ENCODE results near the gene XPA. TPM values are rescaled to one million over a fixed set of nuclear protein-coding genes. Genes with fewer than 3 reads are reported as not detected.
"Not testable (repeated sequence)": the region's sequence is repeated elsewhere in the genome, so short reads cannot be mapped to it uniquely, and the experiment has no call there.

The XPA gene
- total and polyA plus RNA-seq, 5 experiments from 2014 or later: 22.2 to 39.2 (median 34.8) TPM

DNA sequence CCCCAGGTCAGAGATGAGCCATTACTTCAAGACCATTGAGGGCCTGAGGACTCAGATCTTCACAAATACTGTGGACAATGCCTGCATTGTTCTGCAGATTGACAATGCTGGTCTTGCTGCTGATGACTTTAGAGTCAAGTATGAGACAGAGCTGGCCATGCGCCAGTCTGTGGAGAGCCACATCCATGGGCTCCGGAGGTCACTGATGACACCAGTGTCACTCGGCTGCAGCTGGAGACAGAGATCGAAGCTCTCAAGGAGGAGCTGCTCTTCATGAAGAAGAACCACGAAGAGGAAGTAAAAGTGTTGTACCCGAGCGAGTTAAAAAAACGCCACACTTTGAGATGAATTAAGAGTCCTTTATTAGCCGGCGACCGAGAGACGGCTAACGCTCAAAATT lies 2.1 kb upstream of the XPA start:
- ATAC-seq, H3K9me3 Mint-ChIP-seq, DNase-seq, H3K36me3 Mint-ChIP-seq: not testable (repeated sequence)
- peaks cover 26 to 52% (median 45%) of the 10 kb centered on the region in 4 donors for H3K4me1 Mint-ChIP-seq
- peaks cover 0 to 15% (median 3%) of the 10 kb centered on the region in 5 donors for H3K27me3 Mint-ChIP-seq
- H3K4me3 Mint-ChIP-seq: peak overlapping the region in 9 of 10 donors; percentile 27 to 68 (median 45)
- POLR2A ChIA-PET: interaction anchor here (1.1 to 3.6 kb wide), 2 partner anchors 12 to 65 kb away, joined by 3 to 30 read pairs; partner anchors contain the start of genes NCBP1 and TSTD2
- peak overlapping the region in 4 of 10 donors; percentile 21 to 86 (median 42) for H3K27ac Mint-ChIP-seq

DNA sequence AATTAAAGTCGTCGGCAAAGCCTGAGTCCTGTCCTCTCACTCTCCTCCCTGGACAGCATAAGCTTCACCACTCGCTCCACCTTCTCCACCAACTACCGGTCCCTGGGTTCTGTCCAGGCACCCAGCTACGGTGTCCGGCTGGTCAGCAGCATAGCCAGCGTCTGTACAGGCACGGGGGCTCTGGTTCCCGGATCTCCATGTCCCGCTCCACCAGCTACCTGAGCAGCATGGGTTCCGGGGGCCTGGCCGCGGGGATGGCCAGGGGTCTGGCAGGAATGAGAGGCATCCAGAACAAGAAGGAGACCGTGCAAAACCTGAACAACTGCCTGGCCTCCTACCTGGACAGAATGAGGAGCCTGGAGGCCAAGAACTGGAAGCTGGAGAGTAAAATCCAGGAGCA lies 1.7 kb upstream of the XPA start:
- ATAC-seq (no peak), DNase-seq (no peak)
- POLR2A ChIA-PET: interaction anchor here (1.1 to 3.6 kb wide), 3 partner anchors 11 to 223 kb away, joined by 3 to 32 read pairs (median 30); partner anchors contain the start of genes NCBP1, TRMO and TSTD2
- H3K36me3 Mint-ChIP-seq: peaks cover 0 to 7% (median 0%) of the 10 kb centered on the region in 3 donors
- peak overlapping the region in 5 of 10 donors; percentile 36 to 97 (median 86) for H3K27ac Mint-ChIP-seq
- H3K4me3 Mint-ChIP-seq: peak overlapping the region in 3 of 10 donors; percentile 24 to 45 (median 37)
- peaks cover 0 to 15% (median 3%) of the 10 kb centered on the region in 5 donors for H3K27me3 Mint-ChIP-seq
- no peaks in the 10 kb centered on the region for H3K9me3 Mint-ChIP-seq
- peaks cover 29 to 56% (median 49%) of the 10 kb centered on the region in 4 donors for H3K4me1 Mint-ChIP-seq

DNA sequence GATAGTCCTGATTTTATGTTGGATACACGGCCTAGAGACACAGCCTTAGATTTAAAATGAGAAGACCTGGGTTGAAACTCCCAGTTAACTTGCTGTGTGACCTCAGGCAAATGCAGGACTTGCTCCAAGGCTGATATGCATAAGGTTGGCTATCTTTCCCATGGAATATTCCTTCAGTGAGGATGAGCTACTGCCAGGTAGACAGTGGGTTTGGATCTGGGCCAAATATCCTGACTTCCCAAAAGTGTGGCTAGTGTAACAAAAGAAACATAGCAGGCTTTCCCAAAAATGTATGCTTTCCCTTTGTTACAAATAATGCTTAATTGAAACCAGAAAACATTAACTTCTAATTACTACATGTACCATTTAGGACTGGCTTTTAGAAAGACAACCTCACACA lies 697 bp upstream of the XPA start:
- Mint-ChIP-seq H3K27ac (peak overlapping the region; percentile 90 to 98 (median 95)), H3K9me3 (no peaks in the 10 kb centered on the region), H3K36me3 (peaks cover 0 to 15% (median 0%) of the 10 kb centered on the region in 3 donors), H3K4me1 (peaks cover 33 to 65% (median 58%) of the 10 kb centered on the region in 4 donors), H3K4me3 (peak overlapping the region; percentile 89 to 95 (median 92)), H3K27me3 (peaks cover 0 to 15% (median 3%) of the 10 kb centered on the region in 5 donors)
- POLR2A ChIA-PET: interaction anchor here (0.7 to 3.6 kb wide), 7 partner anchors 8 to 288 kb away, joined by 3 to 32 read pairs (median 3); partner anchors contain the start of genes NCBP1, TRMO and TSTD2
- no peak for ATAC-seq
- no peak for DNase-seq

DNA sequence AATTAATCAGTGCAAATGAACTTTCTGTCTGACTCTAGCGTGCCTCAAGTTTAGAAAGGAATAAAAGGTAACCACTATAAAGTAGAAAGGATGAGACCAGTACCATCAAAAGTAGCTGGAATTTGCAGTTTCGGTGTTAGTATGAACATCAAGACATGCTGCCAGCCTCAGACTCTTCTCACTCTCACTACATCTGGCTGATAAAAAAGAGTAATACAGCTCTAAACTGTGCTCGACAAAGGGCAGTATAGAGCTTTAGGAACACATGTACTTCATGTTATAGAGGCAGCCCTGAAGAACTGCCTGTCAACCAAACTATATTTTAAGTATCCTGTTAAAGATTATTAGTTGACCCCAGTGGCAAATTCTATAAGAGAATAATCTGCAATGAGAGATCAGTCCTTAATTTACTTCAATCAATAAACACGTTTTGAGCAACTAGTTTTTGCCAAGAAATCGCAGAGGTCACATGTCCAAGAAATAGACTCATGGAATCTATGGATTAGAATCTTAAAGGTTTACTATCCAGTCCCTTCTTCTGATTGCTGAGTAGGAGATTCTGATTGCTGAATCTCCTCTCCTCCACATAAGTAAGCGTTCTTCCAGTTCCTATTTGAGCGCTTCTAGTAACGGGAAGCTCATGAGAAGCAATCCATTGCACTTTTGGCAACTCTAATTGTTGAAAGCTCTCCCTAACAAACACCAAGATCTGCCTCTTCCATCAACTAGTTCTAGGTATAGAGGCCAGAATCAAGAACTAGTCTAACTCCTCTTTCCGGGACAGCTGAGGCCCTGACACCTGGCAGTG lies 941 bp downstream of the XPA start:
- DNase-seq (peak in 1 of 10 donors; percentile 6), ATAC-seq (no peak)
- H3K4me3 Mint-ChIP-seq: peak overlapping the region; percentile 89 to 95 (median 92)
- H3K27me3 Mint-ChIP-seq: peaks cover 0 to 4% (median under 1%) of the 10 kb centered on the region in 5 donors
- peak overlapping the region; percentile 90 to 98 (median 94) for H3K27ac Mint-ChIP-seq
- no peaks in the 10 kb centered on the region for H3K9me3 Mint-ChIP-seq
- H3K36me3 Mint-ChIP-seq: peaks cover 0 to 29% (median 0%) of the 10 kb centered on the region in 3 donors
- peaks cover 33 to 65% (median 58%) of the 10 kb centered on the region in 4 donors for H3K4me1 Mint-ChIP-seq
- POLR2A ChIA-PET: interaction anchor here (0.5 to 3.6 kb wide), 12 partner anchors 12 to 560 kb away, joined by 3 to 32 read pairs (median 4); partner anchors contain the start of genes NCBP1, TBC1D2, TRMO and TSTD2

DNA sequence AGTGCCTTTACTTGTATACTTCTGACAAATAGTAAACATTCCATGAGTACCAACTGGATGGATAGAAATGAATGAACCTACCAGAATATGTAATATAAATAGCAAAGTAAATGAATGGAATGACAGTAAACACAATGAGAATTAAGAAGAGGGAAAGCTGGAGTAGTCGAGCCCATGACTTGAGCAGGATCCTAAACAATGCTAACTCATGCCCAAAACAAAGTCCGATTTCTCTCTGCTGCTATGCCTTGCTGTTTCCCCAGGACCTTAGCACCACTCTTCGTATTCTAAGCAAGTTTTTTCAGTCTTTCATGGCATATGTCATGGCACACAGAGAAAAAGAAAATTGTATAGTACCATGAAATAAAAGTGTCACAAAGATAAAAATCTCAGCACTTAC lies 1.8 kb downstream of the XPA start:
- Mint-ChIP-seq H3K9me3 (no peaks in the 10 kb centered on the region), H3K4me3 (peak overlapping the region; percentile 34 to 95 (median 92)), H3K27me3 (no peaks in the 10 kb centered on the region), H3K27ac (peak overlapping the region in 9 of 10 donors; percentile 7 to 95 (median 91)), H3K36me3 (peaks cover 0 to 37% (median 0%) of the 10 kb centered on the region in 3 donors), H3K4me1 (peaks cover 33 to 65% (median 58%) of the 10 kb centered on the region in 4 donors)
- ATAC-seq (no peak), DNase-seq (no peak)
- POLR2A ChIA-PET: interaction anchor here (0.5 to 3.6 kb wide), 3 partner anchors 61 to 226 kb away, joined by 3 to 32 read pairs (median 30); partner anchors contain the start of genes NCBP1, TRMO and TSTD2

DNA sequence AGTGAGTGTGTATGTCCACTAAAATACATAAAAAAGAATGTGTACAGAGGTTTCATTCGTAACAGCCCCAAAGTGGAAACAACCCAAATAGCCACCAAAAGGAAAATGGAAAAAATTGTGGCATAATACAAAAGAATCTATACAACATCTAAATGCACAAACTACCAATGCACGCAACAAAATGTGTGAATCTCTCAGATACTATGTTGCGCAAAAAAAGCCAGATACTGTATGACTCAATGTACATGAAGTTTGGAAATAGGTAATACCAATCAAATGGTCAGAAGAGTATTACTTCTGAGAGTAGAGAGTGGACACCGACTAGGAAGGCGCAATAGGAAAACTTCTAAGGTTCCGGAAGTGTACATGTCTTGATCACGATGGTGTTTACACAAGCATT lies 2.4 kb downstream of the XPA start:
- POLR2A ChIA-PET: no interaction called here
- Mint-ChIP-seq H3K36me3 (peaks cover 0 to 43% (median 0%) of the 10 kb centered on the region in 3 donors), H3K9me3 (no peaks in the 10 kb centered on the region), H3K27ac (peak overlapping the region in 3 of 10 donors; percentile 43 to 93 (median 93)), H3K4me3 (peak overlapping the region in 9 of 10 donors; percentile 10 to 92 (median 56)), H3K27me3 (no peaks in the 10 kb centered on the region), H3K4me1 (peaks cover 36 to 64% (median 58%) of the 10 kb centered on the region in 4 donors)
- no peak for DNase-seq
- no peak for ATAC-seq

DNA sequence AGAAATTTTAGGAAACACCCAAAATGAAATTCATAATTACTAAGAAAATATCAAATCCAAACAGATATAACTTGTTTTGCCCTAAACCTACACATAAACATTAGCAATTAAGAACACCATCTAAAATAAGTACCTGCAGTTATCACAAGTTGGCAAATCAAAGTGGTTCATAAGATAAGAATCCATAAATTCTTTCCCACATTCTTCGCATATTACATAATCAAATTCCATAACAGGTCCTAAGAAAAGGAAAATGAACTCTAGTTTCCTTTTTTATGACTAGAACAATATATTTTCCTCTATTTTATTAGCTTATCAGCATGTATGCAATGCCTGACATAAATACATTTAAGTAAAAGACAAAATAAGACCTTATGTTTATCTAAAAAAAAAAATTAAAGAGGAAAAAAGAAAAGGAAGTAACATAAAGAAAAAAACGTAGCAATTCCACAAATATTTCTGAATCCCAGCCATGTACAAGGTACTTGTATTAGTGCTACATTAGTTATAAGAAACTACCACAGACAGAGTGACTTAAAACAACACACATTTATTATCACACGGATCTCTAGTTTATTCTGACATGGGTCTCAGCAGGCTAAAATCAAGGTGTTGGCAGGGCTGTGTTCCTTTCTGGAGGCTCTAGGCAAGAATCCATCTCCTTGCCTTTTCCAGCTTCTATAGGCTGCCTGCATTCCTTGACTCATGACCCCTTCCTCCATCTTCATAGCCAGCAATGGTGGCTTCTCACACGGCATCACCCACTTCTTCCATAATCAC lies 7.5 kb downstream of the XPA start:
- Mint-ChIP-seq H3K4me1 (peaks cover 16 to 34% (median 26%) of the 10 kb centered on the region in 4 donors), H3K27me3 (no peaks in the 10 kb centered on the region), H3K36me3 (peaks cover 3 to 86% (median 5%) of the 10 kb centered on the region in 3 donors), H3K27ac (peak overlapping the region in 3 of 10 donors; percentile 0 to 82 (median 74)), H3K4me3 (no peak overlapping the region), H3K9me3 (no peaks in the 10 kb centered on the region)
- POLR2A ChIA-PET: no interaction called here
- DNase-seq: no peak
- ATAC-seq: no peak

DNA sequence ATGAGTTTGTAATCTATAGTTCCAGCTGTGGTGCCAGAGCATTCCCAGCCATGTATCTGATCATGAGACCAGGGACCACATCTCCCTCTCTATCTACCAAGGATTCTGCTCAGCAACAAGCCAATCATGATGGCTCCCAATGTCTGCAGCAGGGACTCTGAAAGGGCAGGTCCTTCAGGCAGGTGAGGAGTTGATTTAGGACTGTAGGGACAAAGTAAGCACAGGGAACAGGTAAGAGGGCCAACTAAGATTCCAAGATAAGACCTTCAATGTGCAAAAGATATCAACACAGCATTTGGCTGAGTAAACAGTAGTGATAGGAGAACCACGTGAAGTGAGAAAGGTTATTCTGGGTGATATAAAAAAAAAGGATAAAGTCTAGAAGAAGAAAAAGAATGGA lies 8.5 kb downstream of the XPA start:
- no peak for DNase-seq
- H3K9me3 Mint-ChIP-seq: no peaks in the 10 kb centered on the region
- ATAC-seq: no peak
- H3K4me3 Mint-ChIP-seq: no peak overlapping the region
- H3K27ac Mint-ChIP-seq: peak overlapping the region in 9 of 10 donors; percentile 19 to 74 (median 45)
- H3K27me3 Mint-ChIP-seq: no peaks in the 10 kb centered on the region
- peaks cover 5 to 90% (median 12%) of the 10 kb centered on the region in 3 donors for H3K36me3 Mint-ChIP-seq
- H3K4me1 Mint-ChIP-seq: peaks cover 7 to 25% (median 20%) of the 10 kb centered on the region in 4 donors
- POLR2A ChIA-PET: no interaction called here

DNA sequence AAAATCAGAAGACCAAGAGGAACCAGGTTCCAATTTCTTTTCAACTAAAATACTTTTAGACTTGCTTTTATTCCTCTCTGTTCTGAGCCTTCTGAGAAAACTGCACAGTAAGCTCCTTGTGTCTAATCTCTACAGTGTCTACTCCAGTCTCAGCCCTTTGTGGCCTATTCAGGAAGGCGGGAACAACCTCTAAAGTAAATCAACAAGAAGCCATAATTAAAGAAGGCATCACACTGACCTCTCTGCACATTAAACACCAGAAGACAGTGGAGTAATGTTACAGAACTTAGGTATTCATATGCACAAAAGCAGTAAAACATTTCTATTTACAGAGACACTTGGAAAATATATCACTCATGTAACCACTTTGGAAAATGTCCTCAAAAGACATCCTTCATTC lies 14.9 kb downstream of the XPA start:
- DNase-seq (no peak), ATAC-seq (no peak)
- Mint-ChIP-seq H3K27ac (peak overlapping the region in 8 of 10 donors; percentile 17 to 77 (median 52)), H3K36me3 (peaks cover 0 to 88% (median 20%) of the 10 kb centered on the region in 3 donors), H3K4me1 (peaks cover under 1 to 21% (median 8%) of the 10 kb centered on the region in 4 donors), H3K4me3 (no peak overlapping the region), H3K27me3 (no peaks in the 10 kb centered on the region), H3K9me3 (no peaks in the 10 kb centered on the region)
- POLR2A ChIA-PET: no interaction called here

DNA sequence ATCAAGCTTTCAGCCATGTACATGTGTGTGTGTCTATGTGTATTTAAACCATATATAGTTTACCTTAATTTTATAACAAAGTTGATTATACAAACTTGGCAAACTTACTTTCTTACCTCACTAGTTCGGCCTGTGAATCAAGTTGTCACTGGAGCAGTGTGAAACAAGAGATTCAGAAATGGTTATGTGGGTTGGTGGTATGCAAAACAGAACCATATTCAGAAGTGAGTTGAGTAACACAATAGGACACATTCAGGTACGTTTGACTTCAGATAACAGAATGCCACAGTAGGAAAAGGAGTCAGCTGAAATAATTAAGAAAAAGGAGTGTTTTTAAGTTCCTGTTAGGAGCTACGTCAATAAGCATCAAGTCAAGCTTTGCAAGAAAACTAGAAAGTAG lies 21.5 kb downstream of the XPA start:
- no peaks in the 10 kb centered on the region for H3K9me3 Mint-ChIP-seq
- DNase-seq (no peak), ATAC-seq (no peak)
- H3K27ac Mint-ChIP-seq: peak overlapping the region in 5 of 10 donors; percentile 8 to 43 (median 18)
- POLR2A ChIA-PET: no interaction called here
- no peak overlapping the region for H3K4me3 Mint-ChIP-seq
- H3K36me3 Mint-ChIP-seq: peaks cover 0 to 92% (median 23%) of the 10 kb centered on the region in 3 donors
- H3K4me1 Mint-ChIP-seq: peaks cover 0 to 14% (median 7%) of the 10 kb centered on the region in 4 donors
- H3K27me3 Mint-ChIP-seq: no peaks in the 10 kb centered on the region

DNA sequence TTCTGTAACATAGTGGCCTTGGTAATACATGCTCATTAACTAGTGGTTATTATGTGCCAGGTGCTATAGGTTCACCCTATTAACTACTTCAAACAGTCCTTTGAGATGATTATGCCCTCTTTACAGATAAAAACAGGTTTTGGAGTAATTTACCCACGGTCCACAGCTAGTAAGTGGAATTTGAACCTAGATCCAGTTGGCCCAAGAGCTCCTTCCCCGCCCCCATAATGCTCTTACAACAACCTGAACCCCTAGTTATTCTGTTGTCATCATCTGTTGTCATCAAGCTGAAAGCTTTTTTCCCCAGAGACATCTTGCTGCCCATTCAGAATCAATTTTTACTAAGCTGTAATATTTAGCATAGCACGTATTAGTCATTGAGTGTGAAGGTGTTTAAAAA lies 23.2 kb downstream of the XPA start:
- Mint-ChIP-seq H3K4me1 (peaks cover 0 to 8% (median 4%) of the 10 kb centered on the region in 4 donors), H3K4me3 (no peak overlapping the region), H3K27ac (peak overlapping the region in 4 of 10 donors; percentile 31 to 75 (median 56)), H3K9me3 (no peaks in the 10 kb centered on the region), H3K36me3 (peaks cover 0 to 93% (median 23%) of the 10 kb centered on the region in 3 donors), H3K27me3 (no peaks in the 10 kb centered on the region)
- DNase-seq (no peak), ATAC-seq (no peak)
- POLR2A ChIA-PET: no interaction called here

DNA sequence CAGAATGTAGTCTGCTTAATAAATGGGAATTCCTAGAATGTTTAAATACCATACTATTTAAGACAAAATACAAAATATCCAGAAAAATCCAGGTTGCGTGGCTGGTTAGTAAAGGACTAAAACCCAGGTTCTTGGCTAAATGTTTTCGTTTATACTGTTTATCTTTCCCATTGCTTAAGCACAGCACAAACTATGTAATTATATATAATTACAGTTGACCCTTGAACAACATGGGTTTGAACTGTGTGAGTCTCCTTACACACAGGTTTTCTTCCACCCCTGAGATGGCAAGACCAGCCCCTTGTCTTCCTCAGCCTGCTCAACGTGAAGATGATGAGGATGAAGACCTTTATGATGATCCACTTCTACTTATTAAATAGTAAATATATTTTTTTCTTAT lies 24.7 kb downstream of the XPA start:
- no peak overlapping the region for H3K27ac Mint-ChIP-seq
- no peak for DNase-seq
- no peak for ATAC-seq

More for the DNA sequence above, 24.7 kb downstream of the XPA start:
- Mint-ChIP-seq H3K4me1 (peaks cover 0 to 5% (median 0%) of the 10 kb centered on the region in 4 donors), H3K4me3 (no peak overlapping the region), H3K9me3 (no peaks in the 10 kb centered on the region), H3K27me3 (no peaks in the 10 kb centered on the region), H3K36me3 (peaks cover 0 to 91% (median 19%) of the 10 kb centered on the region in 3 donors)
- POLR2A ChIA-PET: no interaction called here

All from naive thymus-derived CD8-positive, alpha-beta T cell (primary cell).